HG03565 (cell line): ENCODE results near the gene WWOX.
"Not testable (repeated sequence)": the region's sequence is repeated elsewhere in the genome, so short reads cannot be mapped to it uniquely, and the experiment has no call there.

Source experiments
- ATAC-seq: cut with Tn5 transposase; IDR thresholded peaks from one replicate; pipeline ENCODE4 v1.9.1; 2021; ENCODE audit warnings: mild to moderate bottlenecking, moderate library complexity; ENCODE audit not compliant: unreplicated experiment

The WWOX gene

GRCh38 chr16:78592111-78592510, 492.7 kb downstream of the WWOX start:
- ATAC-seq: no peak

- no peak for ATAC-seq
Observed at GRCh38 chr16:78593352-78593751, 493.9 kb downstream of the WWOX start.

- no peak for ATAC-seq
Observed at GRCh38 chr16:78594191-78594590, 494.7 kb downstream of the WWOX start.

- ATAC-seq: no peak
Observed at GRCh38 chr16:78596348-78596995, 497.0 kb downstream of the WWOX start.

- no peak for ATAC-seq
Observed at GRCh38 chr16:78596996-78597422, 497.6 kb downstream of the WWOX start.

GRCh38 chr16:78597809-78598570, 498.5 kb downstream of the WWOX start:
- no peak for ATAC-seq

- no peak for ATAC-seq
Observed at GRCh38 chr16:78599271-78599670, 499.8 kb downstream of the WWOX start.

GRCh38 chr16:78604423-78605062, 505.1 kb downstream of the WWOX start:
- ATAC-seq: not testable (repeated sequence)

GRCh38 chr16:78605548-78606101, 506.2 kb downstream of the WWOX start:
- no peak for ATAC-seq

- ATAC-seq: no peak
Observed at GRCh38 chr16:78606545-78606944, 507.1 kb downstream of the WWOX start.

- ATAC-seq: no peak
Observed at GRCh38 chr16:78607022-78607421, 507.6 kb downstream of the WWOX start.

- ATAC-seq: no peak
Observed at GRCh38 chr16:78607465-78607864, 508.0 kb downstream of the WWOX start.

GRCh38 chr16:78608305-78608776, 508.9 kb downstream of the WWOX start:
- ATAC-seq: no peak

- ATAC-seq: no peak
Observed at GRCh38 chr16:78609402-78610274, 510.2 kb downstream of the WWOX start.

- no peak for ATAC-seq
Observed at GRCh38 chr16:78611318-78611717, 511.9 kb downstream of the WWOX start.

GRCh38 chr16:78619811-78620210, 520.4 kb downstream of the WWOX start:
- ATAC-seq: no peak

- ATAC-seq: no peak
Observed at GRCh38 chr16:78620291-78620690, 520.8 kb downstream of the WWOX start.

GRCh38 chr16:78623796-78624195, 524.3 kb downstream of the WWOX start:
- ATAC-seq: no peak

- ATAC-seq: no peak
Observed at GRCh38 chr16:78624366-78624765, 524.9 kb downstream of the WWOX start.

- ATAC-seq: no peak
Observed at GRCh38 chr16:78628461-78629045, 529.1 kb downstream of the WWOX start.
